DMS53 (cell line): ENCODE results near the gene MACROD1.
"Not testable (repeated sequence)": the region's sequence is repeated elsewhere in the genome, so short reads cannot be mapped to it uniquely, and the experiment has no call there.

Experiments used
- DNase-seq: peaks from one replicate; lab custom pipeline; 2025; lab: John Stamatoyannopoulos, UW

Gene MACROD1

DNA sequence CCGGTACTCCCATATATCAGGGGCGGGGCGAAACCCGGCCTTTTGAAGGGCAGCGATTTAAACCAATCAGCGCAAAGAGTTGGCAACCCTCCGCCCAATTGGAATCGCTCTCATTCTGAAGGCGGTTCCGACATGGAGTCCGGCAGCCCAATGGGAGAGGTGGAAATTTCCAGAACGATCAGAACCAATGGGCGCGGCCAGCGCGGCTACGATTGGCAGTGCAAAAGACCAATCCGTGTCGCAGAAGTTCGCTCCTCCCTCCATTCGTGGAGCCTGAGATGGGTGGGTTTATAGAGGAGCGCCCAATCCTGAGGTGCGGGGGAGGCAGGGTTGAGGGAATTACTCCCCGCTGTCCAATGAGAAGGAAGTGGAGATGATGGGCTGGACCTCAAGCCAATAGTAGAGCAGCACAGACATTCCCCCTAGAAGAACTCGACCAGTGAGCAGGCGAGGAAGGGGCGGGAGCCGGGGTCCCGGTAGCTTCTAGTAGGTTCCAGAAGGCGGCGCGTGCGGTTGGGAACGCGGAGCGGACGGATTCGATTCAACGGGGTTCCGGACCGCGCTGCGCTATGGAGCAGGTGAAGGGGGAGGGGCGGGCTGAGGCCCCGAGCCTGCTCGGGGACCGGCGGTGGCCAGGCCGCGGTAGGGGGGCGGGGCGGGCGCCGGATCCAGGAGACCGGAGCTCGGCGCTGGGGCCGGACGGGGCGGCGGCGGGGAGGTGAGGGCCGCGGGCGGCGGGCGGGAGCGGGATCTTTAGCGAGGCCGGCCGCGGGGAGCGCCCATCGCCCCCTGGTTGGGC lies 20.0 kb upstream of the MACROD1 start, which contains the start of gene STIP1:
Gene STIP1 (plus strand): TSS at position 479 of the 799 bp plus-strand sequence. CDS start 91 bp downstream, at position 570.
- DNase-seq, result peak; percentile 100

DNA sequence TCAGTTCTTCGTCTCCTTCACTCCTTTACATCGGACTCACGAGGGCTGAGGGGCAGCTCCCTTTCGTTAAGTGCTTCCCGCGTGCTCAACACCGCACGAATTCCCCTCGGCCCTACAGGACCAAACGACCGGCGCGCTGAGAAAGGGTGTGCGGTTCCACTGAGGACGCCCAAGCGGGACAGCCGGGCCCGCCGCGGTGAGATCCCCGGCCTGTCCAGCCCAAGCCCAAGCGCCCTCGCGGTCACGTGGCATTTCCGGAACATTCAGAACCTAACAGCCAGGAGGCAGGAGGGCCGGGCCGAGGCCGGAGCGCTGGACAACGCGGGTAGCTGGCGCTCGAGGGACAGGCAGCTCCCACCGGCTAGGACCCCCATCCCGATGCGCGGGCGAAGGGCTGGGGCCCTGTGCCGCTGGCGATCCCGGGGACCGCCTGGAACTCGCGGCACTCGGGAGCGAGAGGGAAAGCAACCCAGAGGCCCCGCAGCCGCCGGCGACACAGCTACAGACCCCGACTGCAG lies 19.3 kb upstream of the MACROD1 start:
- DNase-seq, result peak; percentile 91

DNA sequence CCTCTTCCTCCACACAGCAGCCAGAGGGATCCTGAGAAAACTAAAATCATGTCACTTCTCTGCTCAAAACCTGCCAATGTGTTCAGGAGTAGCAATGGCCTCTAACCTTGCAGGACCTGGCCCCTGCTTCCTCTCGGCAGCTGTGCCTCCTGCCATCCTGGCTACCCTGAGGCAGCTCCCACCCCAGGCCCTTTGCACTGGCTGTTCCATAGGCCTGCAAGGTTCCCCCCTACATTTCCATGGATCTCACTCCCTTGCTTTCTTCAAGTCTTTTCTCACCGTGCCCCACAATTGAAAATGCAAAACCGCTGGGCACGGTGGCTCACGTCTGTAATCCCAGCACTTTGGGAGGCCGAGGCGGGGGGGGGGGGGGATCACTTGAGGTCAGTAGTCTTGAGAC lies 18.0 kb upstream of the MACROD1 start:
- DNase-seq, result no peak

DNA sequence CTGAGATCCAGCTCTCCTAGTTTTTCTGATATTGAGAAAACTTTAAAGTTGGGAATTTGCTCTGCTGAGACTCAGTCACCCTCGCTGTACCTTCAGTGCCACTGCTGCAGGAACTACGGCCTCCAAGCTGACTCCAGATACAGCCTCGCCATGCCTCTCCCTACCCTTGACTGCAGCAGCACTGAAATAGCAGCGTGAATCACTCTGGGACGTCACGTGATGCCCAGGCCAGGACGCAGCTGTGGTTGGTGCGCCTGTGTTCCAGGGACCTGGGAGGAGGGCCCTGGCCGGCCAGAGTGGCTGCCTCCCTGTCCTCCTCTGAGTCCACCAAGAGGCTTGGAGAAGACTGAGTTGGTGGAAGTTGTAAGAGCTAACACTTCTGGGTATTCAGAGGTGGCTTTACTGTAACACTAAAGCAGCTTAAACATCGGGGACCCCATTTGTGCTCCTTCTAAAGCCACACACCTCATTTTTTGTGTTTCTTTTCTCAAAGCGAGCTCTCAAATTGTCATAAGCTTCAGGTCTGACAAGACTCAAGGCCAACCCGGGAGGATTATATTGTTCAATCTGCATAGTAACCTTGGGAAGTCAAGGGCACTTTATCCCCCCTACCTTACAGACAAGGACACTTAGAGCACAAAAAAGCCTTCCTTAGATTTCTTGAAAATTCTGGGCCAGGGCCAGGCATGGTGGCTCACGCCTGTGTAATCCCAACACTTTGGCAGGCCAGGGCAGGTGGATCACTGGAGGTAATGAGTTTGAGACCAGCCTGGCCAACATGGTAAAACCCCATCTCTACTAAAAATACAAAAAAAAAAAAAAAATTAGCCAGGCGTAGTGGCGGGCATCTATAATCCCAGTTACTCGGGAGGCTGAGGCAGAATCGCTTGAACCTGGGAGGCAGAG lies 15.8 kb upstream of the MACROD1 start:
- DNase-seq, result peak; percentile 96

DNA sequence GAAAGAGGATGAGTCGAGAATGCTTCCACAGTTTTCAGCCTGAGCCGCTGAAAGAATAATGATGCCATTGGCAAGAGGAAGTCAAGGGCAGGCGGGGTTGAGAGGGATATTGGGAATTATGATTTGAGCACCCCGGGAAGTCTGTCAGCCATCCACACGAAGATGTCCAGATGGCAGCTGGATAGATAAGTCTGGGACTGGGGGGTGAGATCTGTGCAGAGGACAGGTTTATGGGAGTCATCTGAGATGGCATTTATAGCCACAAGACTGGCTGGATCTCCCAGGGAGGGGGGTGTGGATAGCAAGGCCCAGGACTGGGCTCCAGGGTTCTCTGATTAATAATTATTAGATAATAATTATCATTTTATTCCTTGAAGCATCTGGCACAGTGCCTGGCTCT lies 15.0 kb upstream of the MACROD1 start:
- DNase-seq, result no peak

DNA sequence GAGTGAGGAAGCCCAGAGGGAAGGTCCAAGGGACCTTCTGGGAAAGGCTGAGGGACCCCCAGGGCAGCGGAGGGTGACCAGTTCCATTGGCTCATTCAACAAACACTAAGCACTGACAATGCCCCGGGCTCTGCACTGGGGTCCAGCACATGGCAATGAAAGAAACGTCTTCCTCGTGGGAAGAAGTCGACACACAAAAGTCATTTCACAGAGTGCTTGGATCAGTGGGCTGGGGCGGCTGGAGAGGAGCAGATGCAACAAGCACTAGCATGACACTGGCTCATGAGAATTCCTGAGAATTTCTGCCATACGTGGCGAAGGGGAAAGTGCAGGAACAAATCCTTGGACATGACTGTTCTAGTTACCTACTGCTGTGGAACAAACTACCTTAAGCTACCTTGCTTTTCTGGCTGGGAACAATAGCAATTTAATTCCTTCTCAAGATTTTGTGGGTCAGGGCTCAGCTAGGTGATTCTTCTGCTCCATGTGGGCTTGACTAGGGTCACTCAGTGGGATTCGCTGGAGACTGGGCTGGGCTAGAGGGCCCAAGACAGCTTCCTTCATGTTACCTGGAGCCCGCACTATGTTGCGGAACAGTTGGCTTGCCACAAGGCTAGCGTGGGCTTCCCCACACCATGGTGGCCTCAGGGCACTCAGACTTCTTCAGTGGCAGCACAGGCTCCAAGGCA lies 13.2 kb upstream of the MACROD1 start:
- DNase-seq, result no peak

DNA sequence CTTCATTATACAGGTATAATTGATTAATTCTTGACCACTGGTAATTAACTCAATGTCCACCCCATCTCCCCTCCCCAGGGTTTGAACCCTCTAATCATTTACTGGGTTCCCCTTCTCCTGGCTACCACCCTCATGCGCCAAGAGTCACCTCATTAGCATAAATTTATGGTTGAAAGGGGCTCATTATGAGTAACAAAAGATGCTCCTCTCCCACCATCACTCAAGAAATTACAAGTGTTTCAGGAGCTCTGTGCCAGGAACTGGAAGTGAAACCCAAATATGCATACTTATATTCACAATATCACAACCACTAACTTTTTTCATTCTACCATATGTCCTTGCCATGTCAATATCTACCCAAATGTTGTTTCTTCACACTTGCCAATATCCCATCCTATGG lies 12.3 kb upstream of the MACROD1 start:
- DNase-seq, result no peak

DNA sequence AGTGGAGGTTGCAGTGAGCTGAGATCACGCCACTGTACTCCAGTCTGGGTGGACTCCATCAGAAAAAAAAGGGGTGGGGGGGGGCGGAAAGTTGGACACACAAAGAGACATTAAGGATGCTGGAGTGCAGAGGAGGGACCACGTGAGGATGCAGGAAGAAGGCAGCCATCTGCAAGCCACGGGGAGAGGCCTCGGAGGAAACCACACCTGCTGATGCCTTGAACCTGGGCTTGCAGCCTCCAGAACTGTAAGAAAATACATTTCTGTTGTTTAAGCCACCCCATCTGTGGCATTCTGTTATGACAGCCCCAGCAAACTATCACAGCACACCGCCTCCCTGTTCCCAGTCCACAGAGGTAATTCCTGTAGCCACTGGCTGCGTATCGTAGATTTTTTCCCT lies 10.8 kb upstream of the MACROD1 start:
- no peak for DNase-seq

DNA sequence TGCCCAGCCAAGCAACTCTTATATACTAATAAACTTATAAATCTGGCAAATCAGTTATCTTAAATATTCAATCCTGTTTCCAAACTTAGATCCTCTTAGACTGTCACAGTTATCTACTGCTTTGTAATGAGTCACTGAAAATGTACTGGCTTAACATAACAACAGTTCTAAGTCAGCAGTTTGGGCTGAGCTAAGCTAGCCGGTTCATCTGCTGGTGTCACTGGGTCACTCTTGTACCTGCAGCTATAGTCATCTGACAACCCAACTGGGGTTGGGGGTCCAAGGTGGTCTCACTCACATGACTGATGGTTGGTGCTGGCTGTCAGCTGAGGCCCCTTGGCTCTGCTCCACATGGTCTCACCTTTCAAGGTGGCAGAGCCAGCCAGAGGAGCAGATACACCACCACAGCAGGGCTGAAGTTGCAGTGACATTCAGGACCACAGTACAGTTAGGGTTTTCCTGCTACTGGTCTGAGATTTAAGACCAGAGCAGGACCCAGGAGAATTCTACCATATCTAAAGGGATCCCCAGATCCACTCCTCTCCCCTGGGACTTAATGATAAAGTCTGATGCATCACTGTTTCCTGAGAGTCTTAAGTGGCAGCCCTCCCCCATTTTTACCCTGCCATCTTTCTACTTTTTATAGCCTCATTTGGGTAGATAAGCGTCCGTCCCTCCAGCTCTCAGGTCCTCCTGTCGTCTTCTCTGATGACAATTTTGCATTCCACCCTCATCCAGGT lies 7.9 kb upstream of the MACROD1 start:
- DNase-seq, result no peak

DNA sequence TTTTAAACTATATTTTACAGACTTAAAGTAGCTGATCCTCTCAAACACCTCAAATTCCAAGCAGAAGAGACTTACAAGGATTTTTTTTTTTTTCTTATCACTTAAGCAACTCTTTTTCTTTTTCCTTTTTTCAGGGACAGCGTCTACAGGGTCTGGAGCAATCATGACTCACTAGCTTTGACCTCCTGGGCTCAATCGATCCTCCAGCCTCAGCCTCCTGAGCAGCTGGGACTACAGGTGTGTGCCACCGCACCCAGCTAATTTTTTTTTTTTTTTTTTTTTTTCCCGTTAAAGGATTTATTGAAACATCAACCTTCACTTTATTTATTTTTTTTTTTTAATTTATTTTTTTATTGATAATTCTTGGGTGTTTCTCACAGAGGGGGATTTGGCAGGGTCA lies 4.5 kb upstream of the MACROD1 start:
- DNase-seq, result no peak

DNA sequence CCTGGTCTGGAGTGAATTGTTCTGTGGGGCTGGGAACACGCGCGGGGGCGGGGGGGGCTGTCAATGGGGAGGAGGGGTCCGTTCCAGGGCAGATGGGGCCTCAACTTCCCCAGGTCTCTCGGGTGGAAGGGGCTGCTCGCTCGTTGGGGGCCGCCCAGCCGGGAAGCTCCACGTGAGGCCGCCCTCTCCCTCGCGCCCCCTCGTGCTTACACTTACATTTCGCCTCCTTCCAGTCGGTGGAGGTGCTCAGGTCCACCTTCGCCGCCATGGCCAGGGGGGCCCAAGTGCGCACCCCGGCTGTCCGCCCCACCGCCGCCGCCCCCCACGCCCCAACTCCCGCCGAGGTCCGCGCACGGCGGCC lies 452 bp downstream of the MACROD1 start:
- peak; percentile 65 for DNase-seq

DNA sequence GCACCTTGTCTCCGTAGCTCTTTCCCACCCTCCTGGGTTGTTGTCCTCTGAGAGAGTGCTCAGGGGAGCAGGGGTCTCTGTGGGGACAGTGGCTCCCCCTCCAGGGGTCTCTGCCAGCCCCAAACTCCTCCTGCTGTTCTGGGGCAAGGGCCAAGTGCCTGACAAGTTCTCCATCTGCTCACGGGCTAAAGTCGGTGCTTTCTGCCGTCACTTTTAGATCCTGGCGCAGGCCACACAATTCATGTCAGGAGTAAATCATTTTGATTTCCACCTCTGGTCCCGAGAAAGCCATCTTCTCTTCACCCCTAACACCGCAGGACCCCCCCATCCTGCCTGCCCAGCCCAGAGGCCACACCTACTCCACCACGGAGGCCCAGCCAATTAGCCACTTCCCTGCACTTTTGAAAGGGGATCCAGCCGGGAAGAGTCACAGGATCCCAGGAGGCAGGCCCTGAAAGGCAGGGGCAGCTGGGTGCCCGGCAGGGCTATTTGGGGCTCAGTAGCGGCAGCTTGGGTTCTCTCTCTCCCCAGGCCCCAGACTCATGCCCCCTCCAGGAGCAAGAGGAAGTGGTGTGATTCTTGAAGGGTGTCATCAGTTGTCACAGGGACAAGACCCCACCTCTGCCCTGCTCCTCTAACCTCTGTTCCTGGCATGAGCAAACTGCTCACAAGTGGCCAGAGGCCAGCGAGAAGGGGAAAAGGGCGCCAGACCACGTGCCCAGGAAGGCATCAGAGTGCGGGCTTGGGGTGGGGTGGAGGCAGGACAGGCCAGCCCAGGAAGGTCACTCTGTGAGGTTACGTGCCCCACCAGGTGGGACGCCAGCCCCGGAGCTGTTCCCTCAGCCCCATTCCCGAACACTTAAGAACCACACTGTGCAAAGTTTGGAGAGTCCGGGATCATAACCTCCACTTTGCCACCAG lies 1.3 kb downstream of the MACROD1 start:
- peak; percentile 62 for DNase-seq

DNA sequence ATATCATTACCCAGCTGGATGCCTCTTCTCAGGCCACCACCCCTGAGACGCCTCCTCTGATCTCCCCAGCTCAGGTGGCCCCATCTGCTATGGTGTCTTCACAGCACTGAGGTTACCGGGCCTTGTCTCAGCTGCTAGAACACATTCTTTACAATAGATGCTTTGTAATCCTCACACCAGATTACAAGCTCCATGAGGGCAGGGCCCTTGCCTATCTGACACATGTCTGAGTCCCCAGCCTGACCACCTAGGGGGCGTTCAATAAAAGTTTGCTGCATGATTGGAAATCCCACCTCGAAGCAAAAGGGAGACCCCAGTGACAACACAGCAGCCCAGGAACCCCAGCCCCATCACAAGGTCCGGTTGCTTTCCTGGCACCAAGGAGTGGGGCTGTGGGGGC lies 2.0 kb downstream of the MACROD1 start:
- no peak for DNase-seq

DNA sequence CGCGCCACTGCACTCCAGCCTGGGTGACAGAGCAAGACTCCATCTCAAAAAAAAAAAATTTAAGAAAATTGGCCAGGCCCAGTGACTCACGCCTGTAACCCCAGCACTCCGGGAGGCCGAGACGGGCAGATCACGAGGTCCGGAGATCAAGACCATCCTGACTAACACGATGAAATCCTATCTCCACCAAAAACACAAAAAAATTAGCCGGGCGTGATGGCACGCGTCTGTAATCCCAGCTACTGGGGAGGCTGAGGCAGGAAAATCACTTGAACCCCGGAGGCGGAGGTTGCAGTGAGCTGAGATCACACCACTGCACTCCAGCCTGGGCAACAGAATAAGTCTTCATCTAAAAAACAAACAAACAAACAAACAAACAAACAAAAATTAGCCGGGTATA lies 3.1 kb downstream of the MACROD1 start:
- not testable (repeated sequence) for DNase-seq

DNA sequence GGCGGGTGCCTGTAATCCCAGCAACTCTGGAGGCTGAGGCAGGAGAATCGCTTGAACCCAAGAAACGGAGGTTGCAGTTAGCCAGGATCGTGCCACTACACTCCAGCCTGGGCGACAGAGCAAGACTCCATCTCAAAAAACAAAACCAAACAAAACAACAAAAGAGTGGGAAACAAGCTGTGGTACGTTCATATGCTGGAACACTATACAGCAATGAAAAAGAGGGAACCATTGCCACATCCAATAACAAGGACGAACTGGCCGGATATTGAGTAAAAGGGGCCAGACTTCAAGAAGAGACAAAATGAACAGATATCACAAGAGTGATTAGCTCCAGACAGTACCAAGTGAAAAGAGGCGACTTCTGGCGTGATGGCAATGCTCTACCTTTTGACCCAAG lies 4.9 kb downstream of the MACROD1 start:
- no peak for DNase-seq

DNA sequence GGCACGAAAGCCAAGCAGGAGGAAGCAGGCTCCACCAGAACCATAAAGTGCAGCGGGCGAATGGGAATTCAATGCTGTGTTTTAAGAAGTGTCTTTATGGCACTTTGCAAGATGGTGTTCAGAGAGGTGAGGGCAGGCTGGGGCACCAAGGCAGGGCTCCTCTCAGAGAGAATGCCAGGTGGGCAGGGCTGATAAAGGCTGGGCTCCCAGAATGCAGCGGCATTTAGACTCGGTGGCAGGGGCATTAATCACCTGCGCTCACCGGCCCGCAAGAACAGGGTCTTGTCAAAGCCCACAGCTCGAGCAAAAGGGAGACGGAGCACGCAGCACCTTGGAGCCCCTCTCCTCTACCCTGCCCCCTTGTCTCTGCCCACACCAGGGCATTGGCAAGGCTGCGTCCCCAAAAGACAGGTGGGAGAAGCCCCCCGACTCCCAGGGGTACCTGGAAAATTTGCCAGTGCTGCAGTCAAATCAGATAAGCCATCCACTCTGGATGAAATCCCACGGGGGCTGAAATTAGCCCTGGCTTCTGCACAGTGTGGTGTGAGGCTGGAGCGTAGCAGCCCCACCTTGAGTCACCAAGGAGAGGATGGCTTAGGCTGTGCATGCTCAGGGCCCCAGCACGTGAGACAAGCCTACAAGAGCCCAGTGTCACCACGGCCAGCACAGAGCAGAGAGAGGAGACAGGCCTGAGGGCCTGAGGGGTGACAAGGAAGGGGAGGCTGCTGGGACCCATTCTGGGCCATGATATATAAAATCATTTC lies 8.1 kb downstream of the MACROD1 start:
- DNase-seq, result no peak

DNA sequence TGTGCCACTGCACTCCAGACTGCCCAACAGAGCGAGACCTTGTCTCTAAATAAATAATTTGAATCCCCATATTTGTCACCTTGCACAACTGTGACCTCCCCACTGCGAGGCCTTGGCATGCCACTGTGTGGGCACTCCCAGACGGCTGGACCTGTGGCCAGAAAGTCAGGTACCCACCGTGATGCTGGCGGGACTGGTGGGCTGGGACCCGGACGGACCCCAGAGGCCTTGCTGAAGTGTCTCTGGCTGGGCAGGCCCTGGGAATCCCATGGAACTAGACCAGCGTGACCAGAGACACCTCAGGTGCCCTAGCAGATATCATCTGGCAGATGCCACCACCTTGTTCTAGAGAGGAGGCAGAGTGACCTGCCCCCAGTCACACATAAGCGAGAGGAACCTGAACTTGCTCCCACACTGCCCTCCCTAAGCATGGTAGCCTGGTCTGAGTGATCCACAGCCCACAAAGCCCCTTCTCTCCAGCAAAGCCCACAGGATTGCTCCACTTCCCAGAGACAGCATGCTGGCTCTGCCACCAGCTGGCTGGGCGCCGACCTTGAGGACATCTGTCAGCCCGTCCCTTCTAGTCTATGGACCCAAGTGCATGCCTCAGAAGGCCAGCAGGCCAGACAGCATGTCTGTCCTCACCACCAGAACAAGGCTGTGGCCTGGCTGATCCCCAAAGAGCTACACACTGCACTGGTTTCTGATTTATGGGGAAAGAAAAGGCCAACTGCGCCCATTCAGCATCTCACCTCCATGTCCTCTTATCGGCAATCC lies 9.5 kb downstream of the MACROD1 start:
- no peak for DNase-seq

DNA sequence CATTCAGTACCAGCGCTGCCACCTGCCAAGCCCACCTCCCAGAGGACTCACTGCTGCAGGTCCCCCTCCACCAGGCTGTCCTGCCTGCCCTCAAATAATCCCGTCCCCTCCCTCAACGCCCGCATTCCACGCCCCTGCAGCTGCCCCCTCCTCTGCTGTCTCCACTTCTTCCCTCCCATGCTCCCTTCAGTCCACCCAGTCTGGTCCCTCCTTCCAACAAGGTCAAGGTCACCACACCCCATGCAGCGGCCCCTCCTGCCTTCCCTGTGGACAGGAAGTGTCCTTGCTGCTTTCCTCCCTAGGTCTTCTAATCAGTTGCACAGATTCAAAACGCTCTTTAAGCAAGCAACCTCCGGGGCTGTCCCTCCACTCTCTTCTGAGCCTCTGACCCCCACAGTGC lies 12.1 kb downstream of the MACROD1 start:
- no peak for DNase-seq
